ENCODE results near the gene L3MBTL2. TPM values are rescaled to one million over a fixed set of nuclear protein-coding genes. Genes with fewer than 3 reads are reported as not detected.

L3MBTL2 gene
- total and polyA plus RNA-seq, 2 donors (not counting 1 experiment from before 2014, with no cell fraction given) = 22.5 to 37.3 TPM

DNA sequence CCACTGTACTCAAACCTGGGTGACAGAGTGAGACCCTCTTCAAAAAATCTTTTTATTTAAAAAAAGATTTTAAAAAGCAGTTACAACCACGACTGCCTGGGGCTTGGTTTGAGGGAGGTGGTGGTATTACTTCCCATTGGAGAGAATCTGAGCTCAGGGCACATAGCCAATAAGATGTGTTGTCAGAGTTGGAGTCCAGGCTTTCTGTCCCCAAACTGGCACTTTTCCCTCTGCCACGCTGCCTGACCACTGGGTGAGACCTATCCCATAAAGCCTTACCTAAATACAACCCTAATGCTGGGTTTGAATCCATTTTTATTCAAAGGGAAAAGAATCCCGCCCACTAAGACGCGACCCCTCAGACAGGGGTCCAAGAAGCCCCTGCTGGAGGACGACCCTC lies 24.1 kb downstream of the L3MBTL2 start:
- Mint-ChIP-seq H3K27ac (no peak overlapping the region), H3K4me1 (no peaks in the 10 kb centered on the region), H3K4me3 (no peak overlapping the region), H3K27me3 (no peaks in the 10 kb centered on the region), H3K9me3 (ENCODE audit: insufficient read depth) (no peaks in the 10 kb centered on the region)
- no peak overlapping the region for H3K4me3 ChIP-seq (ENCODE audit: control extremely low read depth in 1 of 5, extremely low read depth in 1 of 5, insufficient read depth in 1 of 5, low read depth in 2 of 5, low read length in 4 of 5)
- ChIA-PET CTCF (no interaction called here), POLR2A (no interaction called here)
- no peaks in the 10 kb centered on the region for H3K4me1 ChIP-seq (ENCODE audit: control insufficient read depth in 2 of 2, insufficient read depth in 2 of 2, low read length in 2 of 2)
- H3K4me2 ChIP-seq (replicated peaks; ENCODE audit: low read depth, low read length, poor library complexity, severe bottlenecking) = no peak overlapping the region
- no peaks in the 10 kb centered on the region for H4K20me1 ChIP-seq (ENCODE audit: control insufficient read depth, insufficient read depth, low read length, poor library complexity, severe bottlenecking)
- H3K36me3 ChIP-seq (replicated peaks in 1 of 2; ENCODE audit: control extremely low read depth in 1 of 2, control insufficient read depth in 1 of 2, extremely low read depth in 1 of 2, insufficient read depth in 2 of 2, low read length in 1 of 2) = peaks cover 0 to 52% of the 10 kb centered on the region in 2 experiments
- ATAC-seq (ENCODE audit: low read depth) (no peak), DNase-seq (no peak)
- no peak overlapping the region for H3K9ac ChIP-seq (ENCODE audit: low read length)
- H3K27me3 ChIP-seq (replicated peaks in 1 of 4; ENCODE audit: control extremely low read depth in 1 of 4, control insufficient read depth in 3 of 4, insufficient read depth in 4 of 4, low read length in 3 of 4) = no peaks in the 10 kb centered on the region
- H2AFZ ChIP-seq (ENCODE audit: insufficient read depth, low read depth, low read length, poor library complexity, severe bottlenecking) = no peak overlapping the region
- intact Hi-C loops (cut with micrococcal nuclease) = no loop called here
- no peak overlapping the region for H3K27ac ChIP-seq (ENCODE audit: low read length in 2 of 2)
- TF ChIP-seq EZH2 (IDR thresholded peaks at IDR 0.05; ENCODE audit: borderline replicate concordance, insufficient read depth, low read depth, low read length, poor library complexity, severe bottlenecking) = no peak
- TF ChIP-seq, protein P1, sequence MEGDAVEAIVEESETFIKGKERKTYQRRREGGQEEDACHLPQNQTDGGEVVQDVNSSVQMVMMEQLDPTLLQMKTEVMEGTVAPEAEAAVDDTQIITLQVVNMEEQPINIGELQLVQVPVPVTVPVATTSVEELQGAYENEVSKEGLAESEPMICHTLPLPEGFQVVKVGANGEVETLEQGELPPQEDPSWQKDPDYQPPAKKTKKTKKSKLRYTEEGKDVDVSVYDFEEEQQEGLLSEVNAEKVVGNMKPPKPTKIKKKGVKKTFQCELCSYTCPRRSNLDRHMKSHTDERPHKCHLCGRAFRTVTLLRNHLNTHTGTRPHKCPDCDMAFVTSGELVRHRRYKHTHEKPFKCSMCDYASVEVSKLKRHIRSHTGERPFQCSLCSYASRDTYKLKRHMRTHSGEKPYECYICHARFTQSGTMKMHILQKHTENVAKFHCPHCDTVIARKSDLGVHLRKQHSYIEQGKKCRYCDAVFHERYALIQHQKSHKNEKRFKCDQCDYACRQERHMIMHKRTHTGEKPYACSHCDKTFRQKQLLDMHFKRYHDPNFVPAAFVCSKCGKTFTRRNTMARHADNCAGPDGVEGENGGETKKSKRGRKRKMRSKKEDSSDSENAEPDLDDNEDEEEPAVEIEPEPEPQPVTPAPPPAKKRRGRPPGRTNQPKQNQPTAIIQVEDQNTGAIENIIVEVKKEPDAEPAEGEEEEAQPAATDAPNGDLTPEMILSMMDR (IDR thresholded peaks at IDR 0.05) = no peak
- no peaks in the 10 kb centered on the region for H3K79me2 ChIP-seq (ENCODE audit: control insufficient read depth, insufficient read depth, low read length)
- WGBS (ENCODE audit: insufficient coverage) = 90% methylated on average over 5 of the region's 6 CpGs
- no peaks in the 10 kb centered on the region for H3K9me3 ChIP-seq (ENCODE audit: control extremely low read depth in 1 of 3, control insufficient read depth in 2 of 3, insufficient read depth in 1 of 3, low read length in 2 of 3)

DNA sequence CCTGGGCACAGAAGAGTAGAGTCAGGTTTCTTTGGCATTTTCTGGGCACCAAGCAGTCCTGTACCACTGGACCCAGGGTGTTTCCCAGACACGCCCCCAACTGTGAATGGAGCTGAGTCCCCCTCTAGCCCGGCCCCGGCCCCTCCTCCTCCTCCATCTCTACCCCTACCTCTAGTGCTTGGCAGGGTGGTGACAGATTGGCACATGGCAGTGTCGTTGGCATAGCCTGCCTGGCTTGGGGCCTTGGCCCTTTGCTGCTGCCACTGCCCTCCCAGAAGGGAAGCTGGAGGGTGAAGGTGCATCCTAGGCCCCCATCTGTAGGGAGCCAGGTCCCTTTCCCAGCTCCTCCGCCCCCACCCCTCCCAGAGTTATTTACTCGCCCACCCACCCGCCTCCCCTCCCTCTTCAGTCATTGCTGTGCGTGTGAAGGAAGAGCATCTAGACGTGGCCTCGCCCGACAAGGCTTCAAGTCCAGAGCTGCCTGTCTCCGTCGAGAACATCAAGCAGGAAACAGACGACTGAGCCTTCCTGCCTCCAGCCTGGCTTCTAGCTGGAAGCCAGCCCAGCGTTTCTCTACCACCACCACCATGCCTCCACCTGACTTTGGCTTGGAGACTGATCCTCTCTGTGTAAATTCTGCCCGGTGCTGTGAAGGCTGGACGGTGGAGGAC lies 24.8 kb downstream of the L3MBTL2 start:
- Mint-ChIP-seq H3K9me3 (ENCODE audit: insufficient read depth) (no peaks in the 10 kb centered on the region), H3K27ac (no peak overlapping the region)
- no peak for TF ChIP-seq EZH2 (IDR thresholded peaks at IDR 0.05; ENCODE audit: borderline replicate concordance, insufficient read depth, low read depth, low read length, poor library complexity, severe bottlenecking)
- TF ChIP-seq, protein P1 (IDR thresholded peaks at IDR 0.05) = no peak

More for the DNA sequence above, 24.8 kb downstream of the L3MBTL2 start:
- no peak overlapping the region for H3K27ac ChIP-seq (ENCODE audit: low read length in 2 of 2)
- no peak for DNase-seq
- intact Hi-C loops (cut with micrococcal nuclease) = no loop called here
- ChIA-PET POLR2A (no interaction called here), CTCF (no interaction called here)
- no peaks in the 10 kb centered on the region for H3K79me2 ChIP-seq (ENCODE audit: control insufficient read depth, insufficient read depth, low read length)
- H3K4me3 Mint-ChIP-seq = no peak overlapping the region
- no peaks in the 10 kb centered on the region for H3K27me3 ChIP-seq (replicated peaks in 1 of 4; ENCODE audit: control extremely low read depth in 1 of 4, control insufficient read depth in 3 of 4, insufficient read depth in 4 of 4, low read length in 3 of 4)
- H2AFZ ChIP-seq (ENCODE audit: insufficient read depth, low read depth, low read length, poor library complexity, severe bottlenecking) = no peak overlapping the region
- no peaks in the 10 kb centered on the region for H3K4me1 Mint-ChIP-seq
- no peaks in the 10 kb centered on the region for H4K20me1 ChIP-seq (ENCODE audit: control insufficient read depth, insufficient read depth, low read length, poor library complexity, severe bottlenecking)
- H3K4me2 ChIP-seq (replicated peaks; ENCODE audit: low read depth, low read length, poor library complexity, severe bottlenecking) = no peak overlapping the region
- WGBS (ENCODE audit: insufficient coverage) = 59% methylated on average over 9 of the region's 17 CpGs
- no peaks in the 10 kb centered on the region for H3K9me3 ChIP-seq (ENCODE audit: control extremely low read depth in 1 of 3, control insufficient read depth in 2 of 3, insufficient read depth in 1 of 3, low read length in 2 of 3)
- H3K4me3 ChIP-seq (ENCODE audit: control extremely low read depth in 1 of 5, extremely low read depth in 1 of 5, insufficient read depth in 1 of 5, low read depth in 2 of 5, low read length in 4 of 5) = no peak overlapping the region
- no peaks in the 10 kb centered on the region for H3K4me1 ChIP-seq (ENCODE audit: control insufficient read depth in 2 of 2, insufficient read depth in 2 of 2, low read length in 2 of 2)
- no peaks in the 10 kb centered on the region for H3K27me3 Mint-ChIP-seq
- peaks cover 0 to 46% of the 10 kb centered on the region in 2 experiments for H3K36me3 ChIP-seq (replicated peaks in 1 of 2; ENCODE audit: control extremely low read depth in 1 of 2, control insufficient read depth in 1 of 2, extremely low read depth in 1 of 2, insufficient read depth in 2 of 2, low read length in 1 of 2)
- ATAC-seq (ENCODE audit: low read depth) = no peak
- no peak overlapping the region for H3K9ac ChIP-seq (ENCODE audit: low read length)
